Measurements from ENCODE around the gene ULK4.

DNA sequence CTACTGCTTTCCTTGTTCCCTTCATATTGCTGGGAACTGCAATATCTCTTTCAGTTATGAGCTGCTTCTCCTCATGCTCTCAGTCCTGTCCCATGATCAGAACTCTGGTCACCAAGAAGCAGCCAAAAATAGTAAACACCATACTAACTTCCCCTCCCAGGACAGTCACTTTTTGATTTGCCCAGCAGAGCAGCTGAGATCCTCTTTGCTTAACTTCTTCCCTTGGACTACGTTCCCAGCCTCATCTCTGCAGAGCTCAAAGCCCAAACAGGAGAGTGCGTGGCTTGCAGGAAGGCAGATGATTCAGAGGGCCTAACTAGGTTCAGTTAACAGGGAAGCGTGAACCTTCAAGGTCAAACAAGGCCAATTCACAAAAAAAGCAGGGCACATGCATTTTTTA is 609.4 kb downstream of the ULK4 start:
- TF ChIP-seq, protein P1, sequence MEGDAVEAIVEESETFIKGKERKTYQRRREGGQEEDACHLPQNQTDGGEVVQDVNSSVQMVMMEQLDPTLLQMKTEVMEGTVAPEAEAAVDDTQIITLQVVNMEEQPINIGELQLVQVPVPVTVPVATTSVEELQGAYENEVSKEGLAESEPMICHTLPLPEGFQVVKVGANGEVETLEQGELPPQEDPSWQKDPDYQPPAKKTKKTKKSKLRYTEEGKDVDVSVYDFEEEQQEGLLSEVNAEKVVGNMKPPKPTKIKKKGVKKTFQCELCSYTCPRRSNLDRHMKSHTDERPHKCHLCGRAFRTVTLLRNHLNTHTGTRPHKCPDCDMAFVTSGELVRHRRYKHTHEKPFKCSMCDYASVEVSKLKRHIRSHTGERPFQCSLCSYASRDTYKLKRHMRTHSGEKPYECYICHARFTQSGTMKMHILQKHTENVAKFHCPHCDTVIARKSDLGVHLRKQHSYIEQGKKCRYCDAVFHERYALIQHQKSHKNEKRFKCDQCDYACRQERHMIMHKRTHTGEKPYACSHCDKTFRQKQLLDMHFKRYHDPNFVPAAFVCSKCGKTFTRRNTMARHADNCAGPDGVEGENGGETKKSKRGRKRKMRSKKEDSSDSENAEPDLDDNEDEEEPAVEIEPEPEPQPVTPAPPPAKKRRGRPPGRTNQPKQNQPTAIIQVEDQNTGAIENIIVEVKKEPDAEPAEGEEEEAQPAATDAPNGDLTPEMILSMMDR (IDR thresholded peaks at IDR 0.05) = no peak
- TF ChIP-seq POLR2A (IDR thresholded peaks at IDR 0.05) (no peak), EP300 (IDR thresholded peaks at IDR 0.05) (no peak), POLR2AphosphoS5 (IDR thresholded peaks at IDR 0.05) (no peak)
